Ovary (tissue), 3 donors: ENCODE measurements around the gene SYT14.

Source experiments
- CTCF ChIP-seq, 3 donors: fragments of 450-650 bp in 2 of 3; fragments of 200-600 bp in 1 of 3; IDR thresholded peaks; one replicate each; pipeline versions ENCODE4 v1.5.1 to v1.8.0; 2016 to 2022; ENCODE audit warnings: antibody characterized with exemption in 3 of 3, mild to moderate bottlenecking in 1 of 3
- POLR2A ChIP-seq: fragments of 450-650 bp; IDR thresholded peaks from one replicate; pipeline ENCODE4 v1.6.1; 2017; ENCODE audit warnings: antibody characterized with exemption, mild to moderate bottlenecking, moderate library complexity
- donor health status: DM: no; HTN: no; CAD: no.

GRCh38 chr1:210022044-210022443, 84.0 kb downstream of the SYT14 start:
- TF ChIP-seq CTCF (IDR thresholded peaks at IDR 0.05) (no peak), POLR2A (no peak)
